Stimulated activated CD4-positive, alpha-beta T cell treated with anti-CD3 and anti-CD28 coated beads, TNF-alpha, amount 100 ng/mL, for 24 hours (primary cell): Measurements from ENCODE around the gene ALKBH6.

Experiments used
- DNase-seq, 3 experiments: peaks; one replicate each; pipeline ENCODE4 v3.0.0-alpha.2; 2020; ENCODE audit warnings: low read depth in 3 of 3

ALKBH6 gene

DNA sequence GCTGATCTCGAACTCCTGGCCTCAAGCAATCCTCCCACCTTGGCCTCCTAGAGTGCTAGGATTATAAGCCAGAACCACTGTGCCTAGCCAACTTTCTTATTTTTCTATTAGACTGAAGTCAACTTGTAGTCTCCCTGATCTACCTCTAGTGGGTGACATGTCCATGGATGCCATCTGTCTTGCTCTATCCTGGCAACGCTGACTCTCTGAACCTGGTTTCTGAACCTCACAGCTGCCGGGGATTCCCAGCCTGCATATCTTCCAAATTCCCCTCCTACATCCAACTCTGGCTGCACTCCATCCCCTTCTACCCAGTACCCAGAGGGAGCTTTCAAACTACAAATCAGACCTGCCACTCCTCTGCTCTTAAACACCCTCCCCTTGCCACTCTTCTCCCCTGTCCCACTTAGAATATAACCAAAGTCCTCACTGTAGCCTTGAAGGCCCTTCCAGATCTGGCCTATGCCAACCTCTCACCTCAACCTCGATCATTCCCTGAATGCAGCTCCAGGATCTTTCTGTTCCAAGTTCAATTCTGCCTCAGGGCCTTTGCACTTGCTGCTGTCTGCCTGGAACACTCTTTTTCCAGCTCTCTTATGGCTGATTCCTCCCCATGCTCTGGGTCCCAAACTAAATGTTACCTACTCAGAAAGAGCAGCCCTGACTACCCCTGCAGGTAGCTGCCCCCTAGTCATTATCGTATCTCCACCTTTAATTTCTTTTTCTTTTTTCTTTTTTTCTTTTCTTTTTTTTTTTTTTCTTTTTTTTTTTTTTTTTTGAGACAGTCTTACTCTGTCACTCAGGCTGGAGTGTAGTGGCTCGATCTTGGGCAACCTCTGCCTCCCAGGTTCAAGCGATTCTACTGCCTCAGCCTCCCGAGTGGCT is 16.5 kb upstream of the ALKBH6 start:
- DNase-seq, result no peak

DNA sequence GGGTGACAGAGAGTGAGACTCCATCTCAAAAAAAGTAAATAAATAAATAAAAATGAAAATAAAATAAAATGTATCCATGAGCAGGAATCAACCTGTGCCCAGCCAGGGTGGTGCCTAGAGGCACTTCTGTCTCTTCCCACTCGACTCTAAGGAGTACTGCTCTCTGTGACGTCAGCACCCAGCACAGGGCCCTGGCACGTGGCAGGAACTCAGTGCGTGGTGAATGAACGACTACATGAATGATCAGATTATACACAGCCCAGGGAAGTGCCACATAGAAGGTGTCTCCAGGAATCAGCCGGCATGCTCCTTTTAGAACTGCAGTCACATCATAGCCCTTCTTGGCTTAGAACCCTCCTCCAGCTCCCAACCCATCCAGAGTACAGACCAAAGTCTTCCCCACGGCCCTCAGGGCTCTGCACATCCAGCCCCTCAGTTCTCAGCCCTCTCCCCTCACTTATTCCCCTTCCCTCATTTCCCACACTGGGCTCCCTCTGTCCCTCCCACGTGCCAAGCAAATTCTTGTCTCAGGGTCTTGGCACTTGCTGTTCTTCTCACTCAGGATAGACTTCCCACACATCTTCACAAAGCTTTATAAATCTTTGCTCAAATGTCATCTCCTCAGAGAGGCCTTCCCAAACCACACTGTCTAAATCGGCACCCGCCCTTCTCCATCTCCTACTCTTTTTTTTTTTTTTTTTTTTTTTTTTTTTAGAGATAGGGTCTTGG is 14.5 kb upstream of the ALKBH6 start:
- no peak for DNase-seq

DNA sequence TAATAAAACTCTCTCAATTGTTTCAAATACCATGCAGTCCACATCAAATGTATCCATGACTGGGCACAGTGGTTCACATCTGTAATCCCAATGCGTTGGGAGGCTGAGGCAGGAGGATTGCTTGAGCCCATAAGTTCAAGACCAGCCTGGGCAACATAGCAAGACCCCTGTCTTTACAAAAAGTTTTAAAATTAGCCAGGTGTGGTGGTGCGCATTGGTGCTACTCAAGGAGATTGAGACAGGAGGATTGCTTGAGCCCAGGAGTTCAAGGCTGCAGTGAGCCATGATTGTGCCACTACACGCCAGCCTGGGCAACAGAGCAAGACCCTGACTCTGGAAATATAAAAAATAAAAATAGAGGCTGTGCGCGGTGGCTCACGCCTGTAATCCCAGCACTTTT is 13.7 kb upstream of the ALKBH6 start:
- no peak for DNase-seq

DNA sequence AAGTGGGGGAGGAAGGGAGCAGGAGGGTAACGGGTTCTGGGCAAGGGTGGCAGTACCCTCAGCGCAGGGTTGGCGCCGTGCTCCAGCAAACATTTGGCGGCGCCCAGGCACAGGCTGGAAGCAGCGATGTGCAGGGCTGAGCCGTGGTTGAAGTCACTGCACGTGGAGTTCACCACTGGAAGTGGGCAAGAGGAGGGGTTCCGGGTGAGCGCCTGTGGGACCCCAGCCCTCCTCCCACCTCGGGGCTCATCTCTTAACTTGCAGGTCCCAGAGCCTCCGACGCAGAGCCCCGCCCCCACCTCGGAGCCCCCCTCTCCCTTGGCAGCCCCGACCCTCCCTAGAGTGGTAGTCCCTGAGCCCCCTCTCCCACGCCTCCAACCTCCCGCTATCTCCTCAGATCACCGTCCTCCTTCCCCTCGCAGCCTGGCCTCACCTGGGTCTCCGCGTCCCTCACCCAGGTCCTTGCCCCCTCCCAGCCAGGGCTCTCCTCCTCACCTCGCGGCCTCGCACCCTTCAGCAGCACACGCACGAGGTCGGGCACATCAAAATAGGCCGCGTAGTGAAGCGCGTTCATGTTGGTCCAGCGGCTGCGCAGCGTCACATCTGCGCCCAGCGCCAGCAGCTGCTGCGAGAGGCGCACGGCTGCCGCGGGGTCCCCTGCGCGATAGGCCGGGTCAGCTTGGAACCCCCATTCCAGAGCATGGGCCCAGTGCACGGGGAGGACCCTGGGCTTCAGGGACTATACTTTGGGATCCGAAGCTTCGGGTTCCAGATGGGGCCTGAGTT is 12.3 kb upstream of the ALKBH6 start:
- no peak for DNase-seq

DNA sequence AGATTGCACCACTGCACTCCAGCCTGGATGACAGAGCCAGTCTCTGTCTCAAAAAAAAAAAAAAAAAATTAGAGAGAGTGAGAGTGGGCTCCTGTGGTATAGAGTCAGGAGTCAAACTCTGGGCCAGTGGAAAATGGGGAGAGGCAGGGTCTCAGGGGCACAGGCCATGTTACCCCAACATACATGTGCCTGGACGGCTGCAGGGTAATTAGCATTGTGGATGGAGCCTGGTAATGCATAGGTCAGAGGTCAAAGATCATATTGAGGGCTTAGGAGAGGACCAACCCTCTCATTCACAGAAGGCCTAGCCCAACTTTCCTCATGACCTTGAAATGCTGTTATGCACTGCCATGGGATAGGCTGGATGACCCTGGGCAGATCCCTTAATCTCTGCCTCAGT is 11.5 kb upstream of the ALKBH6 start:
- DNase-seq, result no peak

DNA sequence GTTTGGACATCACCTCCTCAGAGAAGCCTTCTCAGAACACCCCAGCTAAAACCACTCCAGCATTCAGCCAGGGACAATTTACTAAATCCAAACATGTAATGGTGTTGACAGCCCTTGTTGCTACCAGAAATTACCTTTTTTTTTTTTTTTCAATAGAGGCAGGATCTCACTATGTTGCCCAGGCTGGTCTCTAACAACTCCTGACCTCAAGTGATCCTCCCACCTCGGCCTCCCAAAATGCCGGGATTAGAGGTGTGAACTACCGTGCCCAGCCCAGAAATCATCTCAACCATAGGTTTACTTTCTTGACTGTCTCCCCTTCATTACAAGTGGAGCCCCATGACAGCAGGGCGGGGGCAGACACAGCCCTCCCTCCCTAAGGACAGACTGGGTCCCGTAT is 9.4 kb upstream of the ALKBH6 start:
- no peak for DNase-seq

DNA sequence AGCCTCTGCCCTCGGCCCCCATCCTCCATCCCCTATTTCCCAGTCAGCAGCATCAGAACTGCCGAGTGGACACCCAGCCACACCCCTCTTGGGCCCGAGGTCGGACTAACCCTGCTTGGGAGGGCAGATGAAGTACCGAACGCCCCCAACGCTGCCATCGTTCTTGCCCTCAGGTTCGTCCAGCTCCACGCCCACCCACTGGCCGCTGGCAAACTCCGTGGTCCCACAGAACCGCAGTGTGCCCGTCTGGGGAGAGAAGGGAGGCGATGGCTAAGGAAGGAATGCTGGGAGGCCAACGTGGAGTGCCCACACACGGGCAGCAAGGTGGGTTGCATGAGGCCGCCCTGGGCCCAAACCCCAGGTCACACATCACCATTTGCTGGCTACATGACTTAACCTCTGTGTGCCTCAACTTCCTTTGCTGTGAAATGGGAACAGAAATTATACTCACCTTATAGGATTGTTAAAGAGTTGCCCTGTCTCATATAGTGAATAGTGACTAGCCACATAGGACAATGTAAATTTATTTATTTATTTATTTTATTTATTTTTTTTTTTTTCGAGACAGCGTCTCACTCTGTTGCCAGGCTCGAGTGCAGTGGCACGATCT is 5.2 kb upstream of the ALKBH6 start:
- DNase-seq, result no peak

DNA sequence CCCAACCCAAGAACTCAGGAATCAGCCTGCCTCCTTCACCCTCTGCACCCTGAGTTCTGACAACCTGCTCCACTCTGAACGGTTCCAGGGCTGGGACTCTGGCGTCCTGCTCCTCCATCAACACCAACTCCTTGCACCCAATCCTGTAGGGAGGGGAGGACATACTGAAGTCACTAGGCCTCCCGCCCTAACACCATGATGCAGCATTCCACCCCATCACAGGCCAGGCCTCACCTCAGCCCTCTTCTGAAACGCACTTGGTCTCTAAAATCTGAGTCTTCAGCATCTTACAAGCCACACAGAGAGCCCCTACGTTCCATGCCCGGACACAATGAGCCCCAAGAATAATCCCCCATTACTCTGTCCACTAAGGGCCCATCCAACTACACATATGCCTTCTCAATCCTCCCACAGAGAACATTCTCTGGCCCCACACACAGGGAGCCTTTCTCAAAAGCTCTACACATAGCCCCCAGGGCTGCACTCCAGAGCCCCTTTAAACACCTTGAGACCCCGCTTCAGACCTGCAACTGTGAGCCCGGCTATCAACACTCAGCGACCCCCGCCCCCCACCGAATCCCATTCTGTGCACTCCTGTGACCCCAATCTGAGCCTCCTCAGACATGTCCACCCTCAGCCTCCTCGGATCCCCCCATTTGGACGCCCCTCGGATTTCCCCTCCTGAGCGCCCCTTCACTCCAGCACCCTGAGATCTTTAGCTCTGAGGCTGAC is 567 bp downstream of the ALKBH6 start:
- DNase-seq, result no peak

DNA sequence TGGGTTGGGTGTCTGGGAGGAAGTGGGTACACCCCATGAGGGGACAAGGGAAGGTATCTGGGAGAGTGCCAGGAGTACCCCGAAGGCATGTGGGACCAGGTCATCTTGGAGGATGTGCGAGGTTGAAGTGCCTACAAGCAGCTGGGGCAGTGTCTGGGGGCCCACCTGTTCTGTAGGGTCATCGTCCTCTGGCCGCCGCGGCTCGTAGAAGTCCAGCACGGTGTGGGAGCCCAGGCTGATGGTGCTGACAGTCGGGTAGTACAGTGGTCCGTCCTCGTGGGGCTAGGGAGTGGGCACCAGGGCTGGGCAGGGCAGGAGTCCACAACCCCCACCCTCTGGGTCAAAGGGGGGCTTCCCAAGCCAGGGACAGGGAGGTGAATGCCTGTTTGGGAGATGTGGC is 3.6 kb downstream of the ALKBH6 start:
- no peak for DNase-seq

DNA sequence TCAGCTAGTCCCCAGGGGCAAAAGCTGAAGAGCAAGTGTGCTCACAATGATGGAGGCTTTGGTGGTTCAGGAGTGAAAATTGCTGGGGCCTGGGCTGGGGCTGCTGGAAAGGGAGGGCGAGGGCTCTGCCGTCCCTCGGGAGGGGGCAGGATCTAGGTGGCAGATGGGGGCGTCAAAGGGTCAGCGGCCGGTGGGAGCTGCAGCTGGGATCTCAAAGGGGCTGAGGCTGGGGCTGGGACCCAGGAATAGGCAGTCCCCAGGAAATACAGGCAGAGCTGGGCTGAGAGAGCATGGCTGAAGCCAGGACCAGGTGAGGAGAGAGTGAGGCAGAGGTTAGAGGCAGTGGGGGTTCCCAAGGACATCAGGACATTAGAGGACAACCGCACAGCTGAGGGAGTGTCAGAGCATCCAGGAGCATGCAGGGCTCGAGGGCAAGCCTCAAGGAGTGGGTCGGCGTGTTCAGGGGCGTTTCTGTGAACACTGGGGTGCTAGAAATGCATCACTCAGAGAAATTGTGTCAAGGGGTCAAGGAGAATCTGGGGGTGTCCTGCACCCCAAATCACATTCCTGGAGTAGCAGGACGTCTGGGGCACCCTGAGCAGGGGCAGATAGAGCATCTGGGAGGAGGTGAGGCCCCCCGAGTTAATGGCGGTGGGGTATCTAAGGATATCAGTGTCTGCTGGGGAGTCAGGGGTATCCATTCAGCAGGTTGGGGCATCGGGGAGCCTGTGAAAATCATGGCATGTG is 4.2 kb downstream of the ALKBH6 start:
- DNase-seq, result no peak

DNA sequence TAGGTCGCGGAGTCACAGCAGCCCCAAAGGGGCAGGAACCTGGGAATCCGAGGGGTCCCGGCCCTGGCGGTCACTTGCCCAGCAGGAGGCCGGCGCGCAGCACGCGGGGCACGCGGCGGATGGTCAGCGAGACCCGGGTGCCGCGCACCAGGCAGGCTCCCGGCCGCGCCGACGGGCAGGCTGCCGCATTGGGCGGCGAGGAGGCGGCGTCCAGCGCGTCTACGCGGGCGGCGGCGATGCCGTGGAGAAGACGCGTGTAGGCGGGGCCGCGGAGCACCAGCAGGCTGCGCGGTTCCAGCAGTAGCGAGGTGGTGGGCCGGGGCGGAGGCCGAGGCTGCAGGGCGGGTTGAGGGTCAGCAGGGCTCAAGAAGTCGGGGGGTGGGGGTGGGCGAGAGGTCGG is 4.8 kb downstream of the ALKBH6 start:
- DNase-seq, result peak in 1 of 3 experiments; percentile 56

DNA sequence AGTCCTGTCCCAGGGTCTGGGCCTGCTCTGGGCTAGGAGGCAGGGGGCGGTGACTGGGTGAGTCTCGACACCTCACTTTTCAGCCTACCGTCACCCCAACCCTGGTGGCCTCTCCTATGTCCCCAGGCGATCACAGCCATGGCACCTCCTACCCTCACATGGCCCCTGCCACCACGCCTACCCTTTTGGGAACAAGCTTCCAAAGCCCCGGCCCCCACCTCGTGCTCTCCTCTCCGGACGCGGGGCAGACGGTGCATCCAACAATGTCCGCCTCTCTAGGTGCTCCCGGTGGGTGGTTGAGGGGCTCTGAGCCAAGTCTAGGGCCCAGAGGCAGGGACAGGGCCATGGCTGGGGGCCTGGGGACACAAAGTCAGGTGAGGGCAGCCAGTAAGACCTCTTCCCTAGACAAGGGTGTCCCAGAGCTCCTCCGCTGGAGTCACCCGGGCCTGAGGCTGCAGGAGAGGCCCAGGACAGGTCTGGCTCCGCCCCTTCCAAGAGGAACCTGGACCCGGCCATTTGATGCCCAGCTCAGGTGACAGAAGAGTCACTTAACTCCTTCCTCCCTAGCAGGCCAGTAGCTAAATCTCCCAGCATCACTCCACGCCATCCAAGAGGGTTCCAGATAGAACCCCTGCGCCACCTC is 5.6 kb downstream of the ALKBH6 start, which contains the start of gene SYNE4:
TSS of gene SYNE4 (minus strand) at position 478 of the 643 bp plus-strand sequence. CDS start at position 346, 132 bp downstream.
- no peak for DNase-seq

DNA sequence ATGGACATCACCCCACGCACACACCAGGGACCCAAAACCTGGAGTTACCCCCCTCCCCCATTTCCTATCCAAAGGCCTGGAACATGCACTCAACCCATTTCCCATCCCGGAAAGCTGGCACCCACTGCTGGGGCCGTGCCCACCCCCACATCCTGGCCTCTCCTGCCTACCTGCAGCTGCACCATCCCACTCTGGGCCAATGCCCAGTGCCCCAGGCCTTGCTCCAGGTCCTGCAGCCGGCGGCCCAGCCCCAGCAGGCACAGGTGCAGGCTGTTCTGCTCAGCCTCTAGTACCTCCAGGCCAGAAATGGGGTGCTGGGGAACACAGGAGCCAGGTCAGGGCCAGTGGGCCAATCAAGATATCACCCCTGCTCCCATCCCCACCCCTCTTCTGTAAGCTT is 7.1 kb downstream of the ALKBH6 start:
- no peak for DNase-seq

DNA sequence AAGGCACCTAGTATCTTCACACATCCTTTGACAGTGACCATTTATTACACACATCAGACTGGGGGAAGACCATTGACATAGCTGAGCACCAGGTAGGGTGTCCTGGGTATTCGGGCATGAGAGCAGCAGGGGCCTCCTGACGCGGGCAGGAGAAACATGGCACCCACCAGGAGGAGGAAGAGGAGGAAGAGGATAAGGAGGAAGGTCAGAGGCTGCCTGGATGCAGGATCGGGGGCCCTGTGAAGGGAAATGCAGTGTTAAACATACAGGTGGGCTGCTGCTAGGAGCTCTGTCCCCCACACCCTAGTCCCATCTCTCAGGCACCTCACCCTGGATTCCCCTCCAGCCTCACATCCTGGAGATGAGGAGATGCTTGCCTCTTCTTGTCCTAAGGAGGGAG is 10.7 kb downstream of the ALKBH6 start:
- no peak for DNase-seq

DNA sequence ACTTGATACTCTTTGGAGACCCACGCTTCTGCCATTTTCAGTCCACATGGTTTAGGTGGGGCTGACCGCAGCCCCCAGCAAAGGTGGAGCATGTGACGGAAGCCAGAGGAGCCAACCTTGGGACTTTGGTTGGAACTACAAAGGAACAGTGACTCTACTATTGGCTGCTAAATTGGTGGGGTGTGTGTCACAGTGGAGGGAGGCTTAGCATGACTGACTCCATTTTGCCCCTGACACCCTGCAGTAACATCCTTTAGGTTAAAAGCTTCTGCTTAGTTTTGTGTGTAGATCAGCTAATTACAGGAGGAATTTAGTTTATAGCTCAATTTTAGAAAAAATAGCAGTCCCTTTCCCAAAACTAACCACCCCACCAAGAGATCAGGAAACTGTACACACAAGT is 12.4 kb downstream of the ALKBH6 start:
- no peak for DNase-seq

DNA sequence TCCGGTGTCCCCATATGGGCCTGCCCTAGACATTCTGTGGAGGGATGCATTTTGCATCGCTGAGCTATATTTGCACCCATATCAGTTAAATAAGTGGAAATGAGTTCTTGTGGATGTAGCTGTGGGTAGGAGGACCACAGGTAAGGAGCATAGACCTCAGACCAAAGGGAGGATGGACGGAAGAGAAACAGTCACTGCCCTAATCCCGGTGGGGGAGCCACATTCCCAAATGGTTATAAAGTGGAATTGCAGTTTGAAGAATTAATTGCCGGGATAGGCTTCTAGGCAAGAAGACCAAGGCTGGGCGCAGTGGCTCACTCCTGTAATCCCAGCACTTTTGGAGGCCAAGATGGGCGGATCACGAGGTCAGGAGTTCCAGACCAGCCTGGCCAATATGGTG is 17.2 kb downstream of the ALKBH6 start:
- no peak for DNase-seq

DNA sequence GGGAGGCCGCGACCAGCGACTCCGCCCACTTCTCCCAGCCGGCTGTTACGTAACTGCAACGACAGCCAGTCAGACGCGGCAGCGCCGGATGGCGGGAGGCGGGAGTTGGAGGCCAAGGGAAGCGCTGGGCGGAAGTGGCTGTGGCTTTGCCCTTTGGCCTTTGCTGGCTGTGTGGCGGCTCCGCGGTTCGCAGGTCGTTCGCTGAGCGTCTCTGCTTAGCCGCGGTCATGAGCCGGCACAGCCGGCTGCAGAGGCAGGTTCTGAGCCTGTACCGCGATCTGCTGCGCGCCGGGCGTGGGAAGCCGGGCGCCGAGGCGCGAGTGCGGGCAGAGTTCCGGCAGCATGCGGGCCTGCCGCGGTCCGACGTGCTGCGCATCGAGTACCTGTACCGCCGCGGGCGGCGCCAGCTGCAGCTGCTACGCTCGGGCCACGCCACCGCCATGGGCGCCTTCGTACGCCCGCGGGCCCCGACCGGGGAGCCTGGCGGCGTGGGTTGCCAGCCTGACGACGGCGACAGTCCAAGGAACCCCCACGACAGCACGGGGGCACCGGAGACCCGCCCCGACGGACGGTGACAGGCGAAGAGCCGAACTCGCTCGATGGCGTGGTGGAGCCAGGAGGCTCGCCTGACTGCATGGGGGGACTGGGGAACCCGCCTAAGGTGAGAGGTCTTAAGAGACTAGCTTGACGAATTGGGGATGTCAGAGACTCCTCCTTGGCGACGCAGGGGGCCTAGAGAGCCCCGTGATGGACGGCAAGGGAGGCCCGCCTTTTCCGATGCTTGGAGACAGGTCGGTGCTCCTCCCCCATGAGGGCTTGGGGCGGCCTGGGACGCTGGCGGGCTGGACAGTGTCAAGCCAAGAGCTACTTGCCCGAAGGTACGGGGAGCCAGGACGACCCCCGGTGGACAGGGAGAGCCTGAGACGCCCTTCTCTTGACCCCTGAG is 18.7 kb downstream of the ALKBH6 start, which contains the start of gene SDHAF1:
TSS of gene SDHAF1 (plus strand) at position 141 of the 946 bp plus-strand sequence. CDS start at position 228, 87 bp downstream.
- peak; percentile 87 to 98 (median 94) for DNase-seq

DNA sequence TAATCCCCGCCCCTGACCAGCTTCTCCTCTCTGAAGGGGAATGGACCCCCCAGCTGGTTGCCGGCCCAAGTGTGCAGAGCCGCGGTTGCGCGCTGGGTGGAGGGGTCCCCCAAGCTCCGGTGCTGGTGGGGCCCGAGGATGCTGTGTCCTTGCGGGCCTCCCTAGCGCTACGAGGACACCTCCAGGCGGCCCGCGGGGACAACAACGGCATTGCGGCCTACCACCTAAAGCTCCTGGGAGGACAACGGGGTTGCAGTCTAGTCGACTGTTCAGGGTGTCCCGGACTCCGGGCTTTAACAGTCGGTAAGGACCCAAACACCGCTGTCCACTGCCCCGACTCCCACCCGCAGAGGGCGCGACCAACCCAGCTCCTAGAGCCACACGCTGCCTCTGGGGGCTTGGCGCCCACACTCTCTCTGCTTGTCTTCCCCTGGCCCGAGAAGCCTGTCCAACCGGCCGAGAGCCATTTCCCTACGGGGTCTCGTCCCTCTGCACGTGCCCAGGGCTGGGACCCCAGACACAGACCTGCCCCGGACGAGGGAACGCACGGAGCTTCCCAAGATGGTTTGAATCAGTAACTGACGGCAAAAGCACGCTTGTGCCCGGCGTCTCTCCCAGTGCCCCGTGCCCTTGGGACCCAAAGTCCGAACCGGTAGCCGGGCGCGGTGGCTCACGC is 20.0 kb downstream of the ALKBH6 start:
- DNase-seq, result no peak
